Panc1 (cell line): ENCODE data around the gene GRIA4. TPM values are rescaled to one million over a fixed set of nuclear protein-coding genes. Genes with fewer than 3 reads are reported as not detected.

Experiments used
- ATAC-seq: fragments of 200-7000 bp; cut with Tn5 transposase; 2 replicates; pipeline ENCODE4 v1.9.1; 2020; ENCODE audit warnings: mild to moderate bottlenecking, moderate library complexity
- BruUV-seq: library from RNA; stranded (reverse); fragments of 400-500 nt; replicated peaks from 2 replicates; lab custom pipeline; 2021; lab: Mats Ljungman, UMichigan
- CTCF ChIA-PET: fragments of 300-600 bp; sonication (Branson Sonifier 250); formaldehyde crosslinking; loops from one replicate; lab custom pipeline; 2022; ENCODE audit warnings: antibody characterized with exemption; lab: Charles Lee
- POLR2A ChIA-PET: fragments of 300-600 bp; sonication (Branson Sonifier 250); formaldehyde crosslinking; loops from one replicate; lab custom pipeline; 2022; ENCODE audit warnings: antibody characterized with exemption; lab: Charles Lee
- DNase-seq: peaks from one replicate; pipeline ENCODE4 v3.0.0-alpha.2; 2010; ENCODE audit warnings: low read depth, low spot score
- H3K27ac ChIP-seq: 2 replicates; pipeline ENCODE4 v1.5.1; 2011; ENCODE audit warnings: mild to moderate bottlenecking, low read length, inconsistent platforms
- H3K27me3 ChIP-seq: fragments of 200-500 bp; sonication (Bioruptor generic); 2 replicates; pipeline ENCODE4 v1.6.0; 2014; ENCODE audit warnings: low read length, inconsistent platforms; ENCODE audit not compliant: control insufficient read depth, insufficient read depth
- H3K36me3 ChIP-seq: fragments of 200-500 bp; sonication (Bioruptor generic); 2 replicates; pipeline ENCODE4 v1.5.1; 2014; ENCODE audit warnings: inconsistent platforms, mild to moderate bottlenecking, low read length, moderate library complexity; ENCODE audit not compliant: control insufficient read depth, insufficient read depth
- H3K4me1 ChIP-seq: 2 replicates; pipeline ENCODE4 v1.5.1; 2011; ENCODE audit warnings: inconsistent platforms, mild to moderate bottlenecking, low read length, moderate library complexity; ENCODE audit not compliant: control insufficient read depth, insufficient read depth
- H3K4me3 ChIP-seq, 2 experiments: 2 replicates each; pipeline ENCODE4 v1.5.1; 2011 to 2012; ENCODE audit warnings: low read depth in 2 of 2, low read length in 2 of 2, mild to moderate bottlenecking in 2 of 2, inconsistent platforms in 1 of 2, moderate library complexity in 1 of 2
- H3K9me3 ChIP-seq: fragments of 200-500 bp; sonication (Bioruptor generic); 2 replicates; pipeline ENCODE4 v1.5.1; 2014; ENCODE audit warnings: low read depth, mild to moderate bottlenecking, inconsistent platforms, low read length, moderate library complexity; ENCODE audit not compliant: control insufficient read depth, insufficient read depth
- POLR2AphosphoS5 ChIP-seq: IDR thresholded peaks from 2 replicates; pipeline ENCODE4 v1.6.1; 2012; ENCODE audit warnings: mild to moderate bottlenecking, low read depth, low read length, moderate library complexity
- SIN3A ChIP-seq: IDR thresholded peaks from 2 replicates; pipeline ENCODE4 v1.6.1; 2012; ENCODE audit warnings: low read depth, mild to moderate bottlenecking, low read length, moderate library complexity, borderline replicate concordance; ENCODE audit not compliant: insufficient read depth
- TCF7L2 ChIP-seq: IDR thresholded peaks from 2 replicates; pipeline ENCODE4 v1.6.1; 2011; ENCODE audit warnings: mild to moderate bottlenecking, low read depth, low read length, inconsistent platforms
- in situ Hi-C: cut with HindIII; loops from 2 replicates; pipeline ENCODE4 v1.10.0; 2016; ENCODE audit warnings: low sequenced_read_pairs, low pct_unique_long_range_greater_than_20kb
- intact Hi-C: fragments of 100-400 bp; cut with micrococcal nuclease; formaldehyde crosslinking; loops from one replicate; pipeline ENCODE4 v1.10.0; 2022; ENCODE audit not compliant: unreplicated experiment
- total RNA-seq: library from RNA; stranded (reverse); gene quantifications from one replicate; pipeline ENCODE4 v1.2.1, GENCODE V29; 2021; ENCODE audit not compliant: unreplicated experiment
- TF ChIP-seq, protein P1 (sequence below): fragments of 450-650 bp; IDR thresholded peaks from 2 replicates; pipeline ENCODE4 v1.5.1; 2017; ENCODE audit warnings: mild to moderate bottlenecking
- TF ChIP-seq, protein P2 (sequence below), 2 experiments: IDR thresholded peaks; 2 replicates each; pipeline ENCODE4 v1.6.1; 2011 to 2012; ENCODE audit warnings: low read depth in 2 of 2, control low read depth in 1 of 2, low read length in 1 of 2, mild to moderate bottlenecking in 1 of 2, moderate library complexity in 1 of 2; ENCODE audit not compliant: insufficient read depth in 1 of 2

Gene GRIA4
- total RNA-seq, 1 experiment from 2014 or later = not detected

DNA sequence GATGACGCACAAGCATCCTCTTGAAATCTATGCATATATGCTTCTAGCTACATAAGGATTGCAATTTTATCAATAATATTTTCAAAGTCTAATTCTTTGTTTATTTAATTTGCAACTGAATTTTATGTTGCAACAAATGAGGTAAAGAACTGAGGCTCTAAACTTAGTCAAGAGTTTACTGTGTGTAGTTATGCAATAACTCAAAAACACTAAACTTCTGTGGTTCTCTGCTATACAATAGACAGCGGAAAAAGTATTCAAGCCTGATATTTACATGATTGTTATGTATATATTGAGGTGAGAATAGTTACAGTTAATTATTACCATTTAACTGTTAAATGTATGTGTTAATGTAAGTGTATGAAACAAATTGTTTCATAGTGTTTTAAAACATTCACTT, 379.3 kb downstream of the GRIA4 start:
- Histone ChIP-seq H3K9me3 (no peaks in the 10 kb centered on the region), H3K27me3 (no peaks in the 10 kb centered on the region; the same call in 1 of the 2 replicates), H3K36me3 (no peaks in the 10 kb centered on the region), H3K4me3 (no peak overlapping the region), H3K4me1 (no peaks in the 10 kb centered on the region), H3K27ac (no peak overlapping the region)
- CTCF ChIA-PET = no interaction called here
- POLR2A ChIA-PET = no interaction called here
- intact Hi-C loops (no loop called here), in situ Hi-C loops (no loop called here)
- TF ChIP-seq SIN3A = no peak
- TF ChIP-seq, protein P1, sequence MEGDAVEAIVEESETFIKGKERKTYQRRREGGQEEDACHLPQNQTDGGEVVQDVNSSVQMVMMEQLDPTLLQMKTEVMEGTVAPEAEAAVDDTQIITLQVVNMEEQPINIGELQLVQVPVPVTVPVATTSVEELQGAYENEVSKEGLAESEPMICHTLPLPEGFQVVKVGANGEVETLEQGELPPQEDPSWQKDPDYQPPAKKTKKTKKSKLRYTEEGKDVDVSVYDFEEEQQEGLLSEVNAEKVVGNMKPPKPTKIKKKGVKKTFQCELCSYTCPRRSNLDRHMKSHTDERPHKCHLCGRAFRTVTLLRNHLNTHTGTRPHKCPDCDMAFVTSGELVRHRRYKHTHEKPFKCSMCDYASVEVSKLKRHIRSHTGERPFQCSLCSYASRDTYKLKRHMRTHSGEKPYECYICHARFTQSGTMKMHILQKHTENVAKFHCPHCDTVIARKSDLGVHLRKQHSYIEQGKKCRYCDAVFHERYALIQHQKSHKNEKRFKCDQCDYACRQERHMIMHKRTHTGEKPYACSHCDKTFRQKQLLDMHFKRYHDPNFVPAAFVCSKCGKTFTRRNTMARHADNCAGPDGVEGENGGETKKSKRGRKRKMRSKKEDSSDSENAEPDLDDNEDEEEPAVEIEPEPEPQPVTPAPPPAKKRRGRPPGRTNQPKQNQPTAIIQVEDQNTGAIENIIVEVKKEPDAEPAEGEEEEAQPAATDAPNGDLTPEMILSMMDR = no peak
- TF ChIP-seq, protein P2, sequence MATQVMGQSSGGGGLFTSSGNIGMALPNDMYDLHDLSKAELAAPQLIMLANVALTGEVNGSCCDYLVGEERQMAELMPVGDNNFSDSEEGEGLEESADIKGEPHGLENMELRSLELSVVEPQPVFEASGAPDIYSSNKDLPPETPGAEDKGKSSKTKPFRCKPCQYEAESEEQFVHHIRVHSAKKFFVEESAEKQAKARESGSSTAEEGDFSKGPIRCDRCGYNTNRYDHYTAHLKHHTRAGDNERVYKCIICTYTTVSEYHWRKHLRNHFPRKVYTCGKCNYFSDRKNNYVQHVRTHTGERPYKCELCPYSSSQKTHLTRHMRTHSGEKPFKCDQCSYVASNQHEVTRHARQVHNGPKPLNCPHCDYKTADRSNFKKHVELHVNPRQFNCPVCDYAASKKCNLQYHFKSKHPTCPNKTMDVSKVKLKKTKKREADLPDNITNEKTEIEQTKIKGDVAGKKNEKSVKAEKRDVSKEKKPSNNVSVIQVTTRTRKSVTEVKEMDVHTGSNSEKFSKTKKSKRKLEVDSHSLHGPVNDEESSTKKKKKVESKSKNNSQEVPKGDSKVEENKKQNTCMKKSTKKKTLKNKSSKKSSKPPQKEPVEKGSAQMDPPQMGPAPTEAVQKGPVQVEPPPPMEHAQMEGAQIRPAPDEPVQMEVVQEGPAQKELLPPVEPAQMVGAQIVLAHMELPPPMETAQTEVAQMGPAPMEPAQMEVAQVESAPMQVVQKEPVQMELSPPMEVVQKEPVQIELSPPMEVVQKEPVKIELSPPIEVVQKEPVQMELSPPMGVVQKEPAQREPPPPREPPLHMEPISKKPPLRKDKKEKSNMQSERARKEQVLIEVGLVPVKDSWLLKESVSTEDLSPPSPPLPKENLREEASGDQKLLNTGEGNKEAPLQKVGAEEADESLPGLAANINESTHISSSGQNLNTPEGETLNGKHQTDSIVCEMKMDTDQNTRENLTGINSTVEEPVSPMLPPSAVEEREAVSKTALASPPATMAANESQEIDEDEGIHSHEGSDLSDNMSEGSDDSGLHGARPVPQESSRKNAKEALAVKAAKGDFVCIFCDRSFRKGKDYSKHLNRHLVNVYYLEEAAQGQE (IDR thresholded peaks at IDR 0.05; ENCODE audit: insufficient read depth in 1 of 2, low read depth in 2 of 2, low read length in 1 of 2) = no peak
- no peak for TF ChIP-seq TCF7L2
- no peak for TF ChIP-seq POLR2AphosphoS5
- ATAC-seq = no peak
- no peak for DNase-seq
- no TSS peak for BruUV-seq

DNA sequence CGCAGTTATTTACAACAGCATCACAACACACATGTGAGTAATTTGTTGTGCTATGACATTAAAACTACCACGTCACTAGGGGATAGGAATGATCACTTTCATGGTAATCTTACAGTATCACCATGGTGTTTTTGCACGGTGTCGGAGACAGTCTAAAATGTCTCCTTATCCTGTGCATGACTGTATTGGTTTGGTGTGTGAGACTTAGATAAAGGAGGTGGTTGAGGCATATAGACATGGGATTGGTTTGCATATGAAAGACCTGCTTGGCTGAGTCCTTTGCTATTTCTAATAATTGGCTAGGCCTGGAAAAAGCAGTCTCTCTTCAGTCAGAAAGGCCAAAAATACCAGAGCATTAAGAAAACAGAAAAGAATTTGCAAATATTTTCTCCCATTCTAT, 382.0 kb downstream of the GRIA4 start:
- BruUV-seq = no TSS peak
- no peak for ATAC-seq
- Histone ChIP-seq H3K27ac (no peak overlapping the region), H3K27me3 (no peaks in the 10 kb centered on the region), H3K9me3 (no peaks in the 10 kb centered on the region), H3K4me1 (no peaks in the 10 kb centered on the region), H3K36me3 (0 out of 2 replicates have a peak, but pooled peaks cover 2% of the 10 kb centered on the region), H3K4me3 (no peak overlapping the region)
- in situ Hi-C loops = no loop called here
- no peak for DNase-seq
- POLR2A ChIA-PET = no interaction called here
- CTCF ChIA-PET = interaction anchor here (0.6 kb wide), 1 partner anchor 489 kb away, joined by 3 read pairs; no protein-coding TSS in a partner anchor
- intact Hi-C loops = no loop called here
- TF ChIP-seq, protein P2 (IDR thresholded peaks at IDR 0.05; ENCODE audit: insufficient read depth in 1 of 2, low read depth in 2 of 2, low read length in 1 of 2) = no peak
- TF ChIP-seq POLR2AphosphoS5 = no peak
- no peak for TF ChIP-seq TCF7L2
- no peak for TF ChIP-seq SIN3A
- TF ChIP-seq, protein P1 = no peak
